GM18858 (cell line): ENCODE data around the gene COL6A3.

Source experiments
- ATAC-seq: cut with Tn5 transposase; IDR thresholded peaks from one replicate; pipeline ENCODE4 v1.9.1; 2021; ENCODE audit not compliant: unreplicated experiment

The COL6A3 gene

DNA sequence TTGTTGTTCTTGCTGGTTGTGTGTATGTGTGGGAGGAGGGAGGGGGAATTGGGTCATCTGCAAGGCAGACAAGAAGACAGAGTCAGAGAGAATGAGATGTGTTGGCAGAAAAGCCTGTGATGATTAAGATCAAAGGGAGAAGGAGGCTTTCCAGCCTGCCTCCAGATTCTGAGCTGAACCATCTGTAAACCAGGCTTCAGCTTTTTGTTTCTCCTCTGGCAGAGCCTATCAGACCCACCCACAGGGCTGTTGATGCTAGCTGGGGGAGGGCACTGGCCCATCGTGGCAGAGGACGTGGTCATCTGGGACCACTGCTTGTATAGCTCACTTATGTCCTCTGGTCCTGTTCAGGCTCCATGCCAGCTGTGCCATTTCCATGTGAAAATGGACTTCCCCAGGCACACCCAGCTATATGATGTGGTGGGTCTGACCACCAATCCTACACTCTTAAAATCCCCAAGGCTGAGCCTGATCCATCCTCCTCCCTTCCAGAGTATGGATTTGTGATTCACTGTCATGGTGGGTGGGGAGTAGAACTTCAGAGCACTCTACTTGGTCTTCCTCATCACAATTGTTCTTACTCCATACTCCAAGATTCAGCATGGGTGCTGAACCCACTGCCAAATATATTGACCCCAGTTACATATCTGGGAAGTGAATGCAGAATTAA lies 27.8 kb upstream of the COL6A3 start:
- ATAC-seq = no peak

DNA sequence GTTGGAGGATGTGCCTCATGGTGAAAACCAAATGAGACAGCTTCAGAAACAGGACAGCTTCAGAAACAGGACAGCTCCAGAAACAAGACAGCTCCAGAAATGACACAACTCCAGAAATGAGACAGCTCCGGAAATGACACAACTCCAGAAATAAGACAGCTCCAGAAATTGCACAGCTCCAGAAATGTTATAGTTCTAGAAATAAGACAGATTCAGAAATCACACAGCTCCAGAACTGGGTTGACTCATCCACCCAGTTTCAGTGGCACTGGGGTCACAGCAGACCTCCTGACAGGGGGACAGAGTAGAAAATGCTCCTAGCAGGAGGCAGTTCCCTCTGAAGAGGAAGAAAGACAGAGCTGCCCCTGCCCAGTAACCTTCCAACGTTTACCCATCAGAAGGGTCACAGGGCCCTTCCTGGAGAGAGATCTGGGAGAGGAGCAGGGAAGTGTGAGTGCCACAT lies 26.9 kb upstream of the COL6A3 start:
- ATAC-seq = no peak

DNA sequence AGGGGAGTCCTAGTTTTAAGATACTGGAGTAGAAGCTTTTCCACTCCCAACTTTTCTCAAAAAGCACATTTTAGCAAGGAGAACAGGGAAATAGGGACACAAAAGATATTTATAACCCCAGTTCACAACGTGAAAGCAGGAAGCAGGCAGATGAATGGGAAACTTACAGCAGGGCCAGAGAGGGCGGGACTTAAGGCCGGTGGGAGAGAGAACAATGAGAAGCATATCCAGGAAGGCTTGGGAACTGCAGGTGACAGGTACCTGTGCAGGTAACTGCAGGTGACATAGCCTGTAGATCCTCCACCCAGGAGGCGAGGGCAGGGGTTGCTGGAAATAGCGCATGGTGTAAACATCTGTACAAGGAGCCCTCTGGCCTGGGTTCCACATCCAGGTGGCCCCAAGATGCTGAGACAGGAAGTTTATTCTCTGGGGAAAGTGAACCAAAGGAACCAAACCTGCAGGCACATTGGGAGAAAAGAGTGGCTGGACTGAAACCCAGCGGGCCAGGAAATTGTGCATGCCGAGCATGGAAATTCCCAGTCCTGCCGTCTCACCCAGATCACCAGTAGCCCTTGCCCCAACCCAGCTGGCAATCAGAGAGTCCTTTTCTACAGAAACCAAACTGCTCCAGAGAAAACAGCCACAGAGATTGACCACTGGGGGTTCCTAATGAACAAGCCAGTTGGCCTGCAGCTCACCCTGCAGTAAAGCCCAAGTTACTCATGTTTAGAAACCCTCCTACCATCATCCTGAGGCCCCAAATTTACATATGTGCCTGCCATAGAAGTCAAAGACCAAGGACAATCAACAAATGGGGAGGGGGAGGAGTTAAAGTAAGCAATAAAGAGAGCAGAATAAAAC lies 24.3 kb upstream of the COL6A3 start:
- no peak for ATAC-seq

DNA sequence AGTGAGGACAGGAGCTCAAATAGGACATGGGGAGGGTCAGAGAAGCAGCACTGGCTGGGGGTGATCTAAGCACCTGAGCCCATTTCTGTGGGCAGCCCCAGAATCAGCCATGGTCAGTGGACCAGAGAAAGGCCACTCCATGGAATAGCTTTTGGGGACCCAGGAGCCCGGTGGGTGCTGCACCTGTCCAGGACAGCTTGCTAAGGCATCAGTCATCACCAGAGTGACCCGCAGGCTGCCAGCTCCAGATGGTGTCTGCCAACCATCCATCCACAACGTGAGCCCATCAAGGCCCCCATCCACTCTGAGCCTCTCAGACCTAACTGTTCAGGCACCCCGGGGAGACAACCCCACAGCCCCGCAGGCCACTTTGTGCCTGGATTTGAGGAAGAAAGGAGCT lies 23.6 kb upstream of the COL6A3 start:
- no peak for ATAC-seq

DNA sequence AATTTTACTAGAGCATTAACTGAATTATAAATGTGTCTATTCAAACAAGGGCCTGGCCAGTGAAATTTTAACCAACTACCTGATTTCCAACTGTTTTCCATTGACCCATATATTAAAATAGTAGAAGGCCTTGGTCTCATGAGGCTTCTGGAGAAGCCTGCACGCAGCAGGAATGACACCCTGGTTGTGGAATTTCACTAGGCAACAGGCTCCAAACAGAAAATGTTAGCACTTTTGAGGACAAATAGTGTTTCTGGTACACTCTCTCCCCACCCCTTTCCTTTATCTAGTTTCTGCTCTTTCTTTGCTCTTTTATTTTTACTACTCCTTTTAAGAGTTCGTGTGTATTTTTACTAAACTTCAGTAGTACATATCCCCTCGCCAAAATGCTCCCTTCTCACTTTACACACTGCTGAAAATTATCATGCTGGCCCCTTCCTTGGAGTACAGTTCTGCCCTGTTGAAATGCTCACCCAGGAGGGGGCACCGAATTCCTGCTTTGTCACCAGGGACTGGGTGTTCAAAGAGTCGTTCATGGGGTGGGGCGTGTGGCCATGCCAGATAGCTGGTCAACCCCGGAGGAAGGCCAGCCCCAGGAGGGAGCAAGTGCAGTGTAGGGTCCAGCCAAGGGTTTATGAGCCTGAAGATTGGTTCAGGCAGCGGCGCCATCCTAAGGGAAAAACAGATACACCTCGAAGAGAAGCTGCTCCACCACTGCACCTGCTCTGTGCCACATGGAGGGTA lies 22.1 kb upstream of the COL6A3 start:
- ATAC-seq = no peak

DNA sequence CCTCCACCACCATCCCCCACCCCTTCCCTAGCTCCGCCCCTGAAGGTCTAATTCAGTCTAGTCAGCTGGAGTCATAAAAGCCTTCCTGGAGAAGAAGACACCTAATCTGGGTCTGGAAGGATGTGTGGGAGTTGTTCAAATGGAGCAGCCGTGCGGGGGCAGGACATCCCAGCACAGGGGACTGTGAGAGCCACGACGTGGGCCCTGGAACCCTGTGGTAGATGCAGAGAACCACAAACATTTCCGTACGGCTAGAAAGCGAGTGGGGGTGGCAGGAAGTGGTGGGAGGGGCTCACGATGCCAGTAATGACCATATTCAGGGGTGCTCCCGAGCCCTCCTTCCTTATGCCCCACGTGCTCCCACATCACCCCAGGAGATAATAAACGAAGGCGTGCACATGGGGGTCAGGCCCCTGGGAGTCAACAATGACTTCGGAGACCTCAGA lies 20.9 kb upstream of the COL6A3 start:
- ATAC-seq = no peak

DNA sequence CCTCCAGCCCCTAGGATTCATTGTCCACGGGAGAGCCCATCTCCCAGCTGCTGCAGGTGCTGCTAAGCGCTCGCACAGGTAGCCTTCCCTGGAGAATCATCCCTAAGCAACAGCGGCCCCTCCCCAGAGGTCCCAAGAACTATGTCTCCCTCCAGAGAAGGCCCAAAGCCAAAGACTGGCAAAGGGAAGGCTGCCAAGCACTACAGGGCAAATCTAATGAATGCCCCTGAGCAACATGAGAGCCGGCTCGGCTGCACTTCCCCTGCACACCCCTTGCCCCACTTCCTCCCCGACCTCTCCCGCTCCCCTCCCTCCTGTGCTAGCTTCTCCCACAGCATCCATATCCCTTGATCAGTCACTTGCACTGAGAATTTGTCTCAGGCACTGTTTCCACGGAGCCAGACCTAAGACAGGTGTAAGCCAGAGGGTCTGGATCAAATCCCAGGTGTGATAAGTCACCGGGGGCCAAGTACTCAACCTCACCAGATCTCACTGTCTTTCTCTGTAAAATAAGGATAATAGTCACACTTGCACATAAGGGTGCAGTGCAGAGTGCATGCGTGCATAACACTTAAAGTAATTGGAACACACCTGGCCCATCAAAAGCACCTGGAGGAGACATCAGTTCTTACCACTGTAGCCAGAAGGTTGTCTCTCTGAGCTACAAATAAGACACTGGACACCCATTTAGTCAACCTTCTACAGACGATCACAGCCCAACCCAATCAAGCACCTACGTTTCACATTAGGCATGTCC lies 20.1 kb upstream of the COL6A3 start:
- no peak for ATAC-seq

DNA sequence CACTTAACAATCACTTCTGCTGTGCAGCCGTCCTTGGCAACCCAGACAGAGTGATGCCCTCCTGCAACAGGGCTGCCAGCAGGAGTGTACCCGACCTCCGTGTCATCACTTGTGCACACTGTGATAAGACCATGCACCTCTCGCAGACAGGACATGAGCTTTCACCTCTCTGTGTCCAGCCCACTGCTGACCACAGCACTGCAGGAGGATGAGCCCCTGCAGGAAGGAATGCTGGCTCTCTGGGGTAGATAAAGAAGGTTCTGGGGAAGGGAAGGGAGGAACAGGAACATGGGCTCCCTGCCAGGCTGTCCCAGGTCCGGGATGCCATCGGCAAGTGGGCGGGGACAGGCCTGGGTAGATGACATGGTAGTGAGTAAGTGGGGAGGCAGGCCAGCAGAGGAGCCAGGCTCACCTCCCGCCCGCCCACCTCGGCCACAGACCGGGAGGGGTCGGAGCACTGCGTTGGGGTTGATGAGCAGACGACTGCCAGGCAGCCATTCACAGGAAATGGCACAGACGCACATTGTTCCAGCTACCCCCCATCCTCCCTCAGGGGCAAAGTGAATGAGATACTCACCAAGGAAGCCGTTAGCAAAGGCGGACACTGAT lies 18.6 kb upstream of the COL6A3 start:
- ATAC-seq = no peak

DNA sequence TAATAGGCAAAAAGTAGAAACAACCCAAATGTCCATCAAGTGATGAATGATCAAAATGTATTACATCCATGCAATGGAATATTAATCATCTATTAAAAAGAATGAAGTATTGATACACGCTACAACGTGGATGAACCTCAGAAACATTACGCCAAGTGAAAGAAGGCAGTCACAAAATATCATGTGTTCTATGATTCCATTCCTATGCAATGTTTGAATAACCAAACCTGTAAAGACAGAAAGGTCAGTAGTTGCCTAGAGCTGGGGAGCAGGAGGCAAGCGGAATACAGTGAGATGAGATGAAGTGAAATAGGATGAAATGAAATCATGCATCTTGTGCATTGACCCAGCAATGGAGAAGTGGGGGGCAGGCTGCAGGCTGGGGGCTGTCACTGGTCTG lies 17.9 kb upstream of the COL6A3 start:
- ATAC-seq = no peak

DNA sequence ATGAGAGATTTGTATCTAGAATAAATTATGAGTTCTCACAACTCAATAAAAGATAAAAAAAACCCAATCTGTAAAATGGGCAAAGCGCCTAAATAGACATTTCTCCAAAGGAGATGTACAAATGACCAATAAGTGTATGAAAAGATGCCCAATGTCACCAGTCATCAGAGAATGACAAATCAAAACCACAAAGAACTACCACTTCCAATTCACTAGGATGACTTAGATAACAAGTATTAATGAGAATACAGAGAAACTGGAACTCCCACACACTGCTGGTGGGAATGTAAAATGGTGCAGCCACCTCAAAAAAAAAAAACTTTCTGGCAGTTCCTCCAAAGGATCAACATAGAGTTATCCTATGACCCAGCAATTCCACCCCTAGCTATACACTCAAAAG lies 17.4 kb upstream of the COL6A3 start:
- ATAC-seq = no peak

DNA sequence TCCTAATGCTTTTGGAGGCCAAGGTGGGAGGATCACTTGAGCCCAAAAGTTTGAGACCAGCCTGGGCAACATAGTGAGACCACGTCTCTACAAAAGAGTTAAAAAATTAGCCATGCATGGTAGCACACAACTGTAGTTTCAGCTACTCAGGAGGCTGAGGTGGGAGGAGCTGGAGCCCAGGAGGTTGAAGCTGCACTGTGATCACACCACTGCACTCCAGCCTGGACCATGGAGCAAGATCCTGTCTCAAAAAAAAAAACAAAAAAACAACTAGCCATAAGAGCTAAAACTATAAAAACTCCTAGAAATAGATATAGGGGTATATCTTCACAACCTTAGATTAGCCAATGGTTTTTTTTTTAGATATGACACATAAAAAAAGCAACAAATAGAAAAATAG lies 16.9 kb upstream of the COL6A3 start:
- ATAC-seq = no peak

DNA sequence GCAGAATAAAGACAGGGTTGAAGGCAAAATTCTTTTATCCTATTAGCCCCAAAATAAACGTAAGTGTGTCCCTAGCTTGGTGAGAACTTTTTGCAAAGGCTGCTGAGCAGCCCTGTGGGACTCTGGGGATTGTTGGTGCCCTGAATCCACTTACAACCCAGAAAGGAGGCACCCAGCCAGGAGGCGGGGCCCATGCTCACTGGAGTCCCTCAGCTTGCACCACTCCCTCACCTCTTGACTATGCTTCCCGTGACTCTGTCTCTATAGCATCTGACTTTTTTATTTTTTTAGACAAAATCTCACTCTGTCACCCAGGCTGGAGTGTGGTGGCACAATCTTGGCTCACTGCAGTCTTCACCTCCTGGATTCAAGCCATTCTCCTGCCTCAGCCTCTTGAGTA lies 15.8 kb upstream of the COL6A3 start:
- ATAC-seq = no peak

DNA sequence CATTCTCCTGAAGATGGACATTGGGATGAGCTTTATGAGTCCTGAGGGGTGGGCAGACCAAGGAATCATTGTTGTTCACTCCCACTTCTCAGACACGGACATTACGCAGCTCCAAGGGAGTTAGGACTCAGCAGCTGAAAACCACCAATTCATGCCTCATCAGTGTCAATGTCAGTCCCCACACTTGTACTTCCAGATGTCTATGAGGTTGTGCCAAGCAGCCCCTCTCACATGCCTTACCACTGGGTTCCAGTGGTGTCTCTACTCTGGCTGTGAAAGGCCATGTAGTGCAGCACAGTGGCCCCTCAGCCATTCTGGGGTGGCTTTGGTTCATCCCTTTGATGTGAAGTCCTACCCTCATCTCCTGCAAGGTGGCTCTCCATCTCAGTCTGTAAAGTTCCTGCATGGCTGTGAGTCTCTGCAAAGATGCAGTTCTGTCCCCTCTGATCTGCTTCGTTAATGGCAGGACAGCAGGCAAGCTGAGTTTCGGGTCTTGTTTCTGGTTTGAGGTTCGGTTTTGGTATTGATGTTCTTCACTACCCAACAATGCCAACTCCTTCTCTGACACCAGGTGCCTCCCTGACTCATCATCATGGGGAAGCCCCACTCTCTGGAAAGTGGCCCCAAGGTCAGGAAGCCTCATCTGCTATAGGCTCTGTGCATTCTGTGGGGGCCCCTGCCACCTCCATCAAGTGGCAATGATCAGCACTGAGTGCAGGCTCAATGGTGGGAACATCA lies 14.0 kb upstream of the COL6A3 start:
- ATAC-seq = no peak

DNA sequence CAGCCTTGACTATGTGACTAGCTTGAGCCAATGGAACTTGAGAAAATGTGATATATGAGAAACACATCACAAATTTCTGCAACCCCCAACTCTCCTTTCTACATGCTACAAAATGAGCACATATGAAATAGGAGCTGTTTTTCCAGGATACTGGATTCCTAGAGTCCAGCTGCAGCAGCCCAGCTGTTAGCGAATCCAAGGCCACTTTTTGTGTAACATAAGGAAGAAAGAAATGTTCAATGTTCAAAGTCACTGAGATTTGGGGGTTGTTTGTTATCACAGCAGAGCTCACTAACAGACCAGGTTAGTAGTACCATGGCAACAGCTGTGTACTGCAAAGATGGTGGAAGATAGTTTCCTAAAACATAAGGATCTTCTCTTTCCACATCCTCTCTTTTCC lies 12.6 kb upstream of the COL6A3 start:
- ATAC-seq = no peak

DNA sequence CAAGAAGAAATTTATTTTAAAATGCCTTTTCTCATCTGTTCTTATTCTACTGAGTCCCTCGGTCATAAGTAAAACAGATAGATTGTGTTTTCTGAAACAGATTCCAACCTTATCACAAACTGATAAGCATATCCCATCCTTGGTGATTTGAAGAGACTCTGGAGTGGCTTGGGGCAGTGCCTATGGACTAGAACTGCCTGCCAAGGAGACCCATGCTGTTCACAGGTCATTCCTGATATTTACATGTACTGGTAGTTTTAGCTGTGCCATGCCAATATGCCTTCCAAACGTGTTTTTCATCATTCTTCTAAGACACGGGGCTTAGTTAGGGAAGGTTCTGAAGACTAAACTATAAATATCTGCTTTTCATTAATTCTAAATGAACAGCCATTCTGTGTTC lies 11.4 kb upstream of the COL6A3 start:
- ATAC-seq = no peak

DNA sequence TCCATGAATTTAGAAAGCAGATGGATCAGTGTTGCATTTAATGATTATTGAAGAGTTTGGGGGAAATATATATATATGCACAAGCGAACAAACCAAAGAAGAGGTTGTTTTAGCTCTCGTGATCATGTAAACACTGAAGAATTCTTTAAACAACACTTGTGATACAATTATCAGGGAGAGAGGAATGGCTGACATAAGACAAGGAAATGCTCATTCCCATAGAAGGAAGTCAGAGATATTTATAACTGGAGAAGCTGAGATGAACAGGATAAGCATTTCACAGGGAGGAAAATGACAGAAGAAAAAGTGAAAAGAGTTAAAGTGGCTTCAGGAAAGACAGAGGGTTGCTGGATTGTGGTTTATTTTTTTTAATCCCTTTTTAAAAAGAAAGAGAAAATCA lies 10.6 kb upstream of the COL6A3 start:
- ATAC-seq = no peak

DNA sequence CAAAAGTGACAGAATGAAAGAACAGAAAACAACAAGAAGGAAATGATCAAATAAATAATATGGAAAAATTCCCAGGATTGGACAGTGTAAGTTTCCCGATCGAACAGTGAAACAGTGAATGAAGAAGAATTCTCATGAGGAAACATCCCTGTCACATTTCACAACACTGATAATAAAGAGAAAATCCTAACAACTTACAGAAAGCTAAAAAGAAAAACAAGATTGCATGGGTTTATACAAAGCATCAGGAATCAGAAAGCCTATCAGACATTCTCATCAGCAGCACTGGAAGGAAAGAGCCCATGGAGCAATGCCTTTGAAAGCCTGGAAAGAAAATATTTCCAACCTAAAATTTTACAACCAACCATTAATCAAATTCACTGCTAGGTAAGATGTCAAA lies 9.9 kb upstream of the COL6A3 start:
- ATAC-seq = no peak

DNA sequence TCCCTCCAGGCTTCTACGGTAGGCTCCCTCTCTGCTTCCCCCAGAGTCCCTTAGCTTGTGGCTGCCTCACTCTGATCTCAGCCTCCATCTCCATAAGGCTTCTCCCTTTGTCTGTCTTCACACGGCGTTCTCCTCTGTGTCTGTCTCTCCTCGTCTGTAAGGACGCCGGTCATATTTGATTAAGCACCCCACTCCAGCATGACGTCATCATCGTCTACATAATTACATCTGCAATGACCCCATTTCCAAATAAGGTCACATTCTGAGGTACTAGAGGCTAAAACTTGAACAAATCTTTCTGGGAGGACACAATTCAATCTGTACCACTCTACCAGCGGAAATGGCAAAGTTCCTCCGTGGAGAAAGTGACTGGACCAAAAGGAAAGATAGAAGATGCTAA lies 8.3 kb upstream of the COL6A3 start:
- ATAC-seq = no peak

DNA sequence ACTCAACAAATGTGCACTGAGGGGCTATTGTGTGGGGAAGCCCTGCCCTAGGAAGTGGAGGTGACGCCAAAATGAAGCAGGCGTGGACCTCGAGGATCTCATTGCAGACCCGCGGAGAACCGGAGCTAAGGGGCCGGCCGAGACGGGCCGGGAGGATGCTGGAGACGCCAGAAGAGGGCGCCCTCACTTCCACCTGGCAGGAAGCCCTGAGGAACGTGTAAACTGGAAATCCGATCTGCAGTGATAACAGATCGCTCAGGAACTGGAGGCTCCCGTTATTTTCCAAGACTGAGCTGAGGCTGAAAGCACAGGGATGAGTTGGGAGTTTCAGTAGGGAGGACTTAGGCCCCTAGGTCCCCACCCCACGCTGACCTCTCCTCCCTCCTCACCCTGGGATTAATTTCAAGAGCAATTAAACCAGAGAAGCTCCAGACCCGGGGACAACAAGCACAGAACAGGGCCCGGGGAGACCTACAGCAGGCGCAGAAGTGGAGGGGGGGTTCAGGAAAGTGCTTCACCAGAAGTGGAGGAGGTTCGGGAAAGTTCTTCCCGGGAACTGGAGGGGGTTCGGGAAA lies 7.7 kb upstream of the COL6A3 start:
- no peak for ATAC-seq

DNA sequence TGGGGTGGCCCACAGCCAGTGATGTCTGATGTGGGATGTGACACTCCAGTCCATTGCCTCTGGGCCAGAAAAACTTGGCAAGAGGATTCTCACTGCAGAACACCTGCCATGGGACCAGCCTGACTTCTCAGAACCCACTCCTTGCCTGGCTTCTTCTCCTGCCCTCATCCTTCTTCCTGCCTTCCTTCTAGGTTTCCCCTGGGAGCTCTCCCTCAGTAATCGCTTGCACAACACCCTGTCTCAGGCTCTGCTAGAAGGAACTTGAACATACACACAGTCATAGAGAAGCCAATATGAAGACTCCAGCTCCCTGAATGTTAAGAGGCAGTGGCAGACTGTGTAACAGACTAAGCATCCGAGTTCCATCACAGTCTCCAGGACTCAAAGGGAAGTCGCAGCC lies 4.3 kb upstream of the COL6A3 start:
- ATAC-seq = no peak
